HCT116 (cell line): ENCODE measurements around the gene LDLRAD4. TPM values are rescaled to one million over a fixed set of nuclear protein-coding genes. Genes with fewer than 3 reads are reported as not detected.

Source experiments
- ATAC-seq: fragments of 200-7000 bp; cut with Tn5 transposase; 2 replicates; pipeline ENCODE4 v1.9.1; 2020; ENCODE audit warnings: mild to moderate bottlenecking, moderate library complexity
- BruUV-seq: library from RNA; stranded (reverse); fragments of 400-500 nt; replicated peaks from 2 replicates; lab custom pipeline; 2021; lab: Mats Ljungman, UMichigan
- CTCF ChIA-PET: fragments of 300-600 bp; sonication (Branson Sonifier 250); formaldehyde crosslinking; loops from one replicate; lab custom pipeline; 2021; ENCODE audit warnings: antibody characterized with exemption; lab: Charles Lee
- POLR2A ChIA-PET: fragments of 300-600, 350-600 bp; sonication (Branson Sonifier 250); formaldehyde crosslinking; loops from one replicate; lab custom pipeline; 2021; ENCODE audit warnings: antibody characterized with exemption; lab: Charles Lee
- RAD21 ChIA-PET, 2 experiments: fragments of 300-600 bp; sonication (Branson Sonifier 250); formaldehyde crosslinking; loops; one replicate each; lab custom pipeline; 2023; ENCODE audit warnings: low total read pairs in 2 of 2; ENCODE audit not compliant: uncharacterized antibody in 2 of 2, unreplicated experiment in 2 of 2, low non-redundant PET in 1 of 2; lab: Charles Lee
- DNase-seq: peaks from one replicate; pipeline ENCODE4 v3.0.0-alpha.2; 2010; ENCODE audit warnings: low read depth, low spot score
- H2AFZ ChIP-seq: fragments of 200-600 bp; shearing (Covaris generic), sonication (generic); 2 replicates; pipeline ENCODE4 v1.6.1; 2017; ENCODE audit warnings: low read depth, mixed run types, mixed read lengths, antibody characterized with exemption, low read length; ENCODE audit not compliant: poor library complexity, severe bottlenecking
- H3K27ac ChIP-seq: 2 replicates; pipeline ENCODE4 v1.5.1; 2012; ENCODE audit warnings: low read depth, low read length
- H3K27me3 ChIP-seq: fragments of 200-600 bp; sonication (generic); 2 replicates; pipeline ENCODE4 v1.6.1; 2016; ENCODE audit warnings: mixed run types, low read length, mixed read lengths; ENCODE audit not compliant: insufficient read depth
- H3K36me3 ChIP-seq, 2 experiments: fragments of 200-500 bp in 1 of 2; fragments of 200-600 bp in 1 of 2; sonication (Bioruptor generic) in 1 of 2; sonication (generic) in 1 of 2; 2 replicates each; pipeline versions ENCODE4 v1.5.1 to v1.6.1; 2014 to 2016; ENCODE audit warnings: low read length in 2 of 2, inconsistent platforms in 1 of 2, mixed read lengths in 1 of 2, mixed run types in 1 of 2; ENCODE audit not compliant: insufficient read depth in 2 of 2, control insufficient read depth in 1 of 2
- H3K4me1 ChIP-seq, 2 experiments: fragments of 200-600 bp in 1 of 2; sonication (generic) in 1 of 2; 2 replicates each; pipeline versions ENCODE4 v1.5.1 to v1.6.1; 2012 to 2017; ENCODE audit warnings: low read length in 2 of 2, inconsistent platforms in 1 of 2, mild to moderate bottlenecking in 1 of 2, mixed read lengths in 1 of 2, mixed run types in 1 of 2, moderate library complexity in 1 of 2; ENCODE audit not compliant: insufficient read depth in 2 of 2, control insufficient read depth in 1 of 2
- H3K4me2 ChIP-seq: fragments of 200-600 bp; sonication (generic); 2 replicates; pipeline ENCODE4 v1.6.1; 2017; ENCODE audit warnings: mixed run types, low read length, mixed read lengths
- H3K4me3 ChIP-seq, 2 experiments: fragments of 200-600 bp in 1 of 2; sonication (generic) in 1 of 2; replicated peaks in 1 of 2; 2 replicates each; pipeline ENCODE4 v1.5.1; 2011 to 2016; ENCODE audit warnings: low read length in 2 of 2, control low read depth in 1 of 2, low read depth in 1 of 2, mild to moderate bottlenecking in 1 of 2, mixed read lengths in 1 of 2, mixed run types in 1 of 2
- H3K79me2 ChIP-seq: fragments of 200-600 bp; sonication (generic); 2 replicates; pipeline ENCODE4 v1.6.1; 2017; ENCODE audit warnings: mild to moderate bottlenecking, mixed run types, low read length, moderate library complexity, mixed read lengths; ENCODE audit not compliant: insufficient read depth
- H3K9ac ChIP-seq: fragments of 200-600 bp; sonication (generic); 2 replicates; pipeline ENCODE4 v1.6.1; 2016; ENCODE audit warnings: low read length, mixed read lengths
- H3K9me2 ChIP-seq: fragments of 200-600 bp; sonication (generic), shearing (Covaris generic); 2 replicates; pipeline ENCODE4 v1.6.1; 2017; ENCODE audit warnings: mixed run types, mild to moderate bottlenecking, moderate library complexity; ENCODE audit not compliant: insufficient read depth
- H3K9me3 ChIP-seq, 2 experiments: fragments of 200-500 bp in 1 of 2; fragments of 200-600 bp in 1 of 2; sonication (Bioruptor generic) in 1 of 2; sonication (generic) in 1 of 2; 2 replicates each; pipeline ENCODE4 v1.6.1; 2014 to 2017; ENCODE audit warnings: low read length in 2 of 2, mixed read lengths in 2 of 2, inconsistent platforms in 1 of 2, low read depth in 1 of 2, mild to moderate bottlenecking in 1 of 2, mixed run types in 1 of 2, moderate library complexity in 1 of 2; ENCODE audit not compliant: control insufficient read depth in 1 of 2, insufficient read depth in 1 of 2
- H4K20me1 ChIP-seq: fragments of 200-600 bp; sonication (generic), shearing (Covaris generic); 2 replicates; pipeline ENCODE4 v1.6.1; 2017; ENCODE audit warnings: mixed run types, mild to moderate bottlenecking, moderate library complexity; ENCODE audit not compliant: insufficient read depth
- CEBPB ChIP-seq: IDR thresholded peaks from 2 replicates; pipeline ENCODE4 v1.6.1; 2012; ENCODE audit warnings: low read depth
- EGR1 ChIP-seq: IDR thresholded peaks from 2 replicates; pipeline ENCODE4 v1.6.1; 2012; ENCODE audit warnings: low read depth
- ELF1 ChIP-seq: IDR thresholded peaks from 2 replicates; pipeline ENCODE4 v1.6.1; 2012; ENCODE audit warnings: low read depth, borderline replicate concordance
- EZH2phosphoT487 ChIP-seq: fragments of 200-600 bp; IDR thresholded peaks from 2 replicates; pipeline ENCODE4 v1.6.1; 2018; ENCODE audit warnings: antibody characterized with exemption, borderline replicate concordance
- FOSL1 ChIP-seq: IDR thresholded peaks from 2 replicates; pipeline ENCODE4 v1.6.1; 2012; ENCODE audit warnings: low read depth
- JUND ChIP-seq: IDR thresholded peaks from 2 replicates; pipeline ENCODE4 v1.6.1; 2012
- MAX ChIP-seq: IDR thresholded peaks from 2 replicates; pipeline ENCODE4 v1.6.1; 2012
- POLR2A ChIP-seq: IDR thresholded peaks from 2 replicates; pipeline ENCODE4 v1.7.0; 2011; ENCODE audit warnings: borderline replicate concordance; ENCODE audit not compliant: insufficient read depth, insufficient read length; ENCODE audit errors: extremely low read depth
- POLR2AphosphoS5 ChIP-seq: IDR thresholded peaks from 2 replicates; pipeline ENCODE4 v1.6.1; 2011; ENCODE audit warnings: mild to moderate bottlenecking, low read depth, low read length, moderate library complexity
- RAD21 ChIP-seq: IDR thresholded peaks from 2 replicates; pipeline ENCODE4 v1.6.1; 2012; ENCODE audit warnings: low read depth, mild to moderate bottlenecking
- SIN3A ChIP-seq: IDR thresholded peaks from 2 replicates; pipeline ENCODE4 v1.6.1; 2012; ENCODE audit warnings: low read depth
- SP1 ChIP-seq: IDR thresholded peaks from 2 replicates; pipeline ENCODE4 v1.6.1; 2012; ENCODE audit warnings: low read depth
- SRF ChIP-seq: IDR thresholded peaks from 2 replicates; pipeline ENCODE4 v1.6.1; 2012; ENCODE audit warnings: low read depth
- TCF7L2 ChIP-seq: IDR thresholded peaks from 2 replicates; pipeline ENCODE4 v1.7.0; 2011; ENCODE audit warnings: borderline replicate concordance, inconsistent platforms; ENCODE audit not compliant: insufficient read depth, insufficient read length; ENCODE audit errors: extremely low read depth
- YY1 ChIP-seq: IDR thresholded peaks from 2 replicates; pipeline ENCODE4 v1.6.1; 2011; ENCODE audit warnings: low read length, low read depth, moderate library complexity, mild to moderate bottlenecking; ENCODE audit not compliant: insufficient replicate concordance; ENCODE audit errors: extremely low read depth
- ZBTB33 ChIP-seq: IDR thresholded peaks from 2 replicates; pipeline ENCODE4 v1.6.1; 2011; ENCODE audit warnings: mild to moderate bottlenecking, low read length, moderate library complexity; ENCODE audit not compliant: insufficient replicate concordance; ENCODE audit errors: extremely low read depth
- ZFX ChIP-seq: fragments of 450-650 bp; IDR thresholded peaks from 2 replicates; pipeline ENCODE4 v1.6.1; 2017
- intact Hi-C: fragments of 100-400 bp; cut with micrococcal nuclease; formaldehyde crosslinking; loops from 2 replicates; pipeline ENCODE4 v1.10.0; 2022
- total RNA-seq: library from RNA; stranded (reverse); gene quantifications from one replicate; pipeline ENCODE4 v1.2.1, GENCODE V29; 2021; ENCODE audit not compliant: unreplicated experiment
- TF ChIP-seq, protein P1 (sequence below): IDR thresholded peaks from 2 replicates; pipeline ENCODE4 v1.6.1; 2012; ENCODE audit warnings: low read depth

Gene LDLRAD4
- total RNA-seq, 1 experiment from 2014 or later = 1.2 TPM

GRCh38 chr18:13191779-13192178, 26.8 kb upstream of the LDLRAD4 start (continued):
- no peak for TF ChIP-seq EGR1
- no peak for TF ChIP-seq ZBTB33
- TF ChIP-seq MAX = no peak
- no peak for TF ChIP-seq RAD21
- no peak for TF ChIP-seq JUND
- TF ChIP-seq SRF = no peak
- TF ChIP-seq SIN3A = no peak
- TF ChIP-seq CEBPB = no peak
- no peak for TF ChIP-seq POLR2A
- no peak for TF ChIP-seq TCF7L2
- no peak for TF ChIP-seq YY1

DNA sequence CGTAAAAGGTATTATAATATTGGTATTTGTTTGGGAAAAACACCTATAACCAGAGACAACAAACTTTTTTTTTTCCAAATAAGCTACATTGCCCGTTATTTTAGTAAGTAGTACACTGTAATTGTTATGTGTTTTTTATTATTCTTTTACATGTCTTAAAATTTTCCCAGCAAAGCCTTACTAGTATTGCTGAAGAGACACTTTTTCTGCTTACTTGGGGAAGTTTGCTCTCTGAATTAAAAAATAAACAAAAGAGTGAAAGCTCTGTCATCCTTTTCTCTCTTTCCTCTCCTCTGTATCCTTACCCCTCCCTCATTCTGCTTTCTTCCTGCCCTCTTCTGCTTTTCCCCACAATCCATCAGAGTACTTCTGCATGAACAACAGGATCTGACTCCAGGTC, 25.6 kb upstream of the LDLRAD4 start:
- Histone ChIP-seq H3K36me3 (no peaks in the 10 kb centered on the region), H3K9ac (no peak overlapping the region), H3K4me3 (no peak overlapping the region), H3K79me2 (no peaks in the 10 kb centered on the region), H3K27ac (no peak overlapping the region), H3K27me3 (no peaks in the 10 kb centered on the region), H3K4me1 (no peaks in the 10 kb centered on the region), H3K9me2 (no peaks in the 10 kb centered on the region), H4K20me1 (no peaks in the 10 kb centered on the region), H3K9me3 (no peaks in the 10 kb centered on the region; a peak in 1 of 4 replicates), H2AFZ (no peak overlapping the region), H3K4me2 (no peak overlapping the region)
- ChIA-PET POLR2A (no interaction called here), RAD21 (no interaction called here), CTCF (no interaction called here)
- intact Hi-C loops = no loop called here
- no TSS peak for BruUV-seq
- DNase-seq = no peak
- ATAC-seq = no peak
- TF ChIP-seq EGR1 (no peak), FOSL1 (no peak), TCF7L2 (no peak), SIN3A (no peak), SP1 (no peak), CEBPB (no peak), EZH2phosphoT487 (no peak), ELF1 (no peak), RAD21 (no peak), SRF (no peak), POLR2AphosphoS5 (no peak), ZFX (no peak), ZBTB33 (no peak), POLR2A (no peak), MAX (no peak)
- TF ChIP-seq, protein P1, sequence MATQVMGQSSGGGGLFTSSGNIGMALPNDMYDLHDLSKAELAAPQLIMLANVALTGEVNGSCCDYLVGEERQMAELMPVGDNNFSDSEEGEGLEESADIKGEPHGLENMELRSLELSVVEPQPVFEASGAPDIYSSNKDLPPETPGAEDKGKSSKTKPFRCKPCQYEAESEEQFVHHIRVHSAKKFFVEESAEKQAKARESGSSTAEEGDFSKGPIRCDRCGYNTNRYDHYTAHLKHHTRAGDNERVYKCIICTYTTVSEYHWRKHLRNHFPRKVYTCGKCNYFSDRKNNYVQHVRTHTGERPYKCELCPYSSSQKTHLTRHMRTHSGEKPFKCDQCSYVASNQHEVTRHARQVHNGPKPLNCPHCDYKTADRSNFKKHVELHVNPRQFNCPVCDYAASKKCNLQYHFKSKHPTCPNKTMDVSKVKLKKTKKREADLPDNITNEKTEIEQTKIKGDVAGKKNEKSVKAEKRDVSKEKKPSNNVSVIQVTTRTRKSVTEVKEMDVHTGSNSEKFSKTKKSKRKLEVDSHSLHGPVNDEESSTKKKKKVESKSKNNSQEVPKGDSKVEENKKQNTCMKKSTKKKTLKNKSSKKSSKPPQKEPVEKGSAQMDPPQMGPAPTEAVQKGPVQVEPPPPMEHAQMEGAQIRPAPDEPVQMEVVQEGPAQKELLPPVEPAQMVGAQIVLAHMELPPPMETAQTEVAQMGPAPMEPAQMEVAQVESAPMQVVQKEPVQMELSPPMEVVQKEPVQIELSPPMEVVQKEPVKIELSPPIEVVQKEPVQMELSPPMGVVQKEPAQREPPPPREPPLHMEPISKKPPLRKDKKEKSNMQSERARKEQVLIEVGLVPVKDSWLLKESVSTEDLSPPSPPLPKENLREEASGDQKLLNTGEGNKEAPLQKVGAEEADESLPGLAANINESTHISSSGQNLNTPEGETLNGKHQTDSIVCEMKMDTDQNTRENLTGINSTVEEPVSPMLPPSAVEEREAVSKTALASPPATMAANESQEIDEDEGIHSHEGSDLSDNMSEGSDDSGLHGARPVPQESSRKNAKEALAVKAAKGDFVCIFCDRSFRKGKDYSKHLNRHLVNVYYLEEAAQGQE = no peak
